H1 (cell line): ENCODE measurements around the gene TACC2.

Source experiments
- CBX8 ChIP-seq: fragments of 300-800, 300-1000 bp; sonication (generic); IDR thresholded peaks from 2 replicates; pipeline ENCODE4 v1.7.1; 2016; ENCODE audit warnings: low read depth, low read length, borderline replicate concordance
- EP300 ChIP-seq, 2 experiments: IDR thresholded peaks; 1 replicate in 1 of 2; 2 replicates in 1 of 2; pipeline ENCODE4 v1.6.1; 2011 to 2012; ENCODE audit warnings: low read depth in 2 of 2, low read length in 2 of 2, mild to moderate bottlenecking in 2 of 2, borderline replicate concordance in 1 of 2, inconsistent platforms in 1 of 2, moderate library complexity in 1 of 2
- EZH2 ChIP-seq: fragments of 200-600 bp; sonication (generic); IDR thresholded peaks from 2 replicates; pipeline ENCODE4 v1.7.1; 2012; ENCODE audit warnings: low read depth, mild to moderate bottlenecking, moderate library complexity, low read length, inconsistent platforms; ENCODE audit not compliant: severe bottlenecking
- POLR2A ChIP-seq, 2 experiments: IDR thresholded peaks; 1 replicate in 1 of 2; 2 replicates in 1 of 2; pipeline ENCODE4 v1.6.1; 2011; ENCODE audit warnings: low read depth in 2 of 2, low read length in 2 of 2, mild to moderate bottlenecking in 2 of 2; ENCODE audit errors: control extremely low read depth in 1 of 2
- RAD21 ChIP-seq, 2 experiments: IDR thresholded peaks in 1 of 2; conservative IDR thresholded peaks in 1 of 2; 2 replicates each; pipeline ENCODE4 v1.6.1; 2011; ENCODE audit warnings: low read depth in 2 of 2, low read length in 2 of 2, improper control_type of control experiment in 1 of 2, inconsistent platforms in 1 of 2, mild to moderate bottlenecking in 1 of 2, moderate library complexity in 1 of 2
- SP1 ChIP-seq: IDR thresholded peaks from 2 replicates; pipeline ENCODE4 v1.6.1; 2011; ENCODE audit warnings: low read depth, low read length
- TEAD4 ChIP-seq: IDR thresholded peaks from 2 replicates; pipeline ENCODE4 v1.6.1; 2012; ENCODE audit warnings: low read depth, low read length, inconsistent platforms, mixed read lengths
- TF ChIP-seq, protein P1 (sequence below): IDR thresholded peaks from 2 replicates; pipeline ENCODE4 v1.6.1; 2011; ENCODE audit warnings: low read length, improper control_type of control experiment
- TF ChIP-seq, protein P2 (sequence below), 3 experiments: IDR thresholded peaks; 1 replicate in 2 of 3; 2 replicates in 1 of 3; pipeline versions ENCODE4 v1.5.1 to v1.6.1; 2011; ENCODE audit warnings: low read length in 3 of 3, mild to moderate bottlenecking in 3 of 3, inconsistent platforms in 2 of 3, low read depth in 1 of 3, moderate library complexity in 1 of 3; ENCODE audit not compliant: insufficient read depth in 1 of 3; ENCODE audit errors: control extremely low read depth in 1 of 3
- TF ChIP-seq, protein P3 (sequence below): IDR thresholded peaks from 2 replicates; pipeline ENCODE4 v1.6.1; 2012; ENCODE audit warnings: low read length, inconsistent platforms

DNA sequence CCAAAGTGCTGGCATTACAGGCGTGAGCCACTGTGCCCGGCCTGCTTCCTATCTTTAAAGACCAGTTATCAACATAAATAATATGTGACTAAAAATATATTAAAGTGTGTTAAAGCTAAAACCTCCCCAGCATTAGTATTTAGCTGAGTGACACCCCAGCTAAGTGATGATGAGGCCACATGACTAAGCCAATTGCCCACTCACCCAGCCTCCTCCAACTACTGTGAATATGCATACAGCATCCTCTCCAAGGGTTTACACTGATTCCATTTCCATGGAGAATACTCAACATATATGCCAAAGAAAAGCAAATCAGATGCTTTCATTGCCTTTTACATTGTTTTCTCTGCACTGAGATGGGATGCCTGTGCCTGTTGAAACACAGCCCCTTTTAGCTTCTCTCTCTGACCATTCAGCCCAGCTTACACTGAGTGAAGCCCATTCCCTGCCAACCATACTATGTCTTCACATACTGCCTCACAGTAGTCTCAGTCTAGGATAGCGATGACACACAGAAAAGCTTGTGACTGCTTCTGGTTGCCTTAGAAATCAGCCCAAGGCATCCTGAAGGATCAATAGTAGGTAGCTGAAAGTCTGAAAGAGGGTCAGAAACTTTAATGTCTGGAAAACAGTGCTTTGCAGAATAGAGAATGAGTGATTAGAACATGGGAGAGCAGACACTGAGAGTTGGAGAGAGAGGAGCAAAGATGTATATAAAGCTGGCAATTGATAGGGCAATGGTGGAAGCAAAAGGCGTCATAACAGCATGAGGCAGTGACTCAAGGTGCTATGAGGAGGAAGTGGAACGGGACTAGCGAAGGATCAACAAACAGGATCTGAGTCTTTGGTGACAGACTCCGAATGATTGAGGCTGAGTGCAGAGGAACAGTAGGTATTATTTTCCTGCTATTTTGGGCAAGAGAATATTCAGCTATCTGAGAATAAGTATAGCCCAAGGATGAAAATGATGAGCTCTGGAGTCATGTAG, 41.3 kb upstream of the TACC2 start:
- TF ChIP-seq, protein P1, sequence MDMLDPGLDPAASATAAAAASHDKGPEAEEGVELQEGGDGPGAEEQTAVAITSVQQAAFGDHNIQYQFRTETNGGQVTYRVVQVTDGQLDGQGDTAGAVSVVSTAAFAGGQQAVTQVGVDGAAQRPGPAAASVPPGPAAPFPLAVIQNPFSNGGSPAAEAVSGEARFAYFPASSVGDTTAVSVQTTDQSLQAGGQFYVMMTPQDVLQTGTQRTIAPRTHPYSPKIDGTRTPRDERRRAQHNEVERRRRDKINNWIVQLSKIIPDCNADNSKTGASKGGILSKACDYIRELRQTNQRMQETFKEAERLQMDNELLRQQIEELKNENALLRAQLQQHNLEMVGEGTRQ = no peak
- TF ChIP-seq EZH2 (no peak), TEAD4 (no peak), POLR2A (IDR thresholded peaks at IDR 0.05; ENCODE audit: control extremely low read depth in 1 of 2, low read depth in 2 of 2, low read length in 2 of 2) (no peak), RAD21 (IDR thresholded peaks at IDR 0.05 in 1 of 2, conservative IDR thresholded peaks at IDR 0.05 in 1 of 2; ENCODE audit: low read depth in 2 of 2, low read length in 2 of 2) (no peak), EP300 (IDR thresholded peaks at IDR 0.05; ENCODE audit: borderline replicate concordance in 1 of 2, low read depth in 2 of 2, low read length in 2 of 2) (no peak), SP1 (no peak), CBX8 (no peak)
- TF ChIP-seq, protein P2, sequence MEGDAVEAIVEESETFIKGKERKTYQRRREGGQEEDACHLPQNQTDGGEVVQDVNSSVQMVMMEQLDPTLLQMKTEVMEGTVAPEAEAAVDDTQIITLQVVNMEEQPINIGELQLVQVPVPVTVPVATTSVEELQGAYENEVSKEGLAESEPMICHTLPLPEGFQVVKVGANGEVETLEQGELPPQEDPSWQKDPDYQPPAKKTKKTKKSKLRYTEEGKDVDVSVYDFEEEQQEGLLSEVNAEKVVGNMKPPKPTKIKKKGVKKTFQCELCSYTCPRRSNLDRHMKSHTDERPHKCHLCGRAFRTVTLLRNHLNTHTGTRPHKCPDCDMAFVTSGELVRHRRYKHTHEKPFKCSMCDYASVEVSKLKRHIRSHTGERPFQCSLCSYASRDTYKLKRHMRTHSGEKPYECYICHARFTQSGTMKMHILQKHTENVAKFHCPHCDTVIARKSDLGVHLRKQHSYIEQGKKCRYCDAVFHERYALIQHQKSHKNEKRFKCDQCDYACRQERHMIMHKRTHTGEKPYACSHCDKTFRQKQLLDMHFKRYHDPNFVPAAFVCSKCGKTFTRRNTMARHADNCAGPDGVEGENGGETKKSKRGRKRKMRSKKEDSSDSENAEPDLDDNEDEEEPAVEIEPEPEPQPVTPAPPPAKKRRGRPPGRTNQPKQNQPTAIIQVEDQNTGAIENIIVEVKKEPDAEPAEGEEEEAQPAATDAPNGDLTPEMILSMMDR (IDR thresholded peaks at IDR 0.05; ENCODE audit: control extremely low read depth in 1 of 3, insufficient read depth in 1 of 3, low read depth in 1 of 3, low read length in 3 of 3) = no peak
- TF ChIP-seq, protein P3, sequence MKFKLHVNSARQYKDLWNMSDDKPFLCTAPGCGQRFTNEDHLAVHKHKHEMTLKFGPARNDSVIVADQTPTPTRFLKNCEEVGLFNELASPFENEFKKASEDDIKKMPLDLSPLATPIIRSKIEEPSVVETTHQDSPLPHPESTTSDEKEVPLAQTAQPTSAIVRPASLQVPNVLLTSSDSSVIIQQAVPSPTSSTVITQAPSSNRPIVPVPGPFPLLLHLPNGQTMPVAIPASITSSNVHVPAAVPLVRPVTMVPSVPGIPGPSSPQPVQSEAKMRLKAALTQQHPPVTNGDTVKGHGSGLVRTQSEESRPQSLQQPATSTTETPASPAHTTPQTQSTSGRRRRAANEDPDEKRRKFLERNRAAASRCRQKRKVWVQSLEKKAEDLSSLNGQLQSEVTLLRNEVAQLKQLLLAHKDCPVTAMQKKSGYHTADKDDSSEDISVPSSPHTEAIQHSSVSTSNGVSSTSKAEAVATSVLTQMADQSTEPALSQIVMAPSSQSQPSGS = no peak
